GM23338 (cell line): ENCODE data around the gene TMEM222. TPM values are rescaled to one million over a fixed set of nuclear protein-coding genes. Genes with fewer than 3 reads are reported as not detected.

Experiments used
- ATAC-seq: fragments of 200-7000 bp; cut with Tn5 transposase; 3 replicates; pipeline ENCODE4 v1.9.1; 2020
- DNase-seq: peaks from one replicate; pipeline ENCODE4 v3.0.0-alpha.2; 2015; ENCODE audit warnings: low spot score
- H2AFZ ChIP-seq: fragments of 200-600 bp; sonication (generic); 2 replicates; pipeline ENCODE4 v1.8.0; 2016; ENCODE audit warnings: antibody characterized with exemption, mild to moderate bottlenecking, moderate library complexity
- H3F3A ChIP-seq: fragments of 200-600 bp; sonication (generic); replicated peaks from 2 replicates; pipeline ENCODE4 v1.8.0; 2017; ENCODE audit warnings: antibody characterized with exemption, mixed run types, low read depth
- H3K27ac ChIP-seq: fragments of 200-600 bp; sonication (generic); 2 replicates; pipeline ENCODE4 v1.6.1; 2016; ENCODE audit warnings: low read depth
- H3K27me3 ChIP-seq: fragments of 200-600 bp; sonication (generic); 2 replicates; pipeline ENCODE4 v1.8.0; 2016; ENCODE audit warnings: mild to moderate bottlenecking, mixed run types, moderate library complexity; ENCODE audit not compliant: insufficient read depth
- H3K36me3 ChIP-seq: fragments of 200-600 bp; sonication (generic); 2 replicates; pipeline ENCODE4 v1.8.0; 2016; ENCODE audit warnings: mild to moderate bottlenecking; ENCODE audit not compliant: insufficient read depth
- H3K4me1 ChIP-seq: fragments of 200-600 bp; sonication (generic); 2 replicates; pipeline ENCODE4 v1.8.0; 2016; ENCODE audit warnings: mild to moderate bottlenecking, moderate library complexity; ENCODE audit not compliant: insufficient read depth
- H3K4me2 ChIP-seq: fragments of 200-600 bp; sonication (generic); 2 replicates; pipeline ENCODE4 v1.7.1; 2017; ENCODE audit warnings: mixed run types
- H3K4me3 ChIP-seq: fragments of 200-600 bp; sonication (generic); 2 replicates; pipeline ENCODE4 v1.6.1; 2016; ENCODE audit warnings: mixed run types
- H3K79me2 ChIP-seq: fragments of 200-600 bp; sonication (generic); replicated peaks from 2 replicates; pipeline ENCODE4 v1.8.0; 2017; ENCODE audit warnings: mild to moderate bottlenecking; ENCODE audit not compliant: insufficient read depth
- H3K9me2 ChIP-seq: fragments of 200-600 bp; sonication (generic); 2 replicates; pipeline ENCODE4 v1.8.0; 2017; ENCODE audit not compliant: insufficient read depth
- H4K20me1 ChIP-seq: fragments of 200-600 bp; sonication (generic); replicated peaks from 2 replicates; pipeline ENCODE4 v1.8.0; 2017; ENCODE audit warnings: mild to moderate bottlenecking; ENCODE audit not compliant: insufficient read depth
- H3K27ac Mint-ChIP-seq: 2 replicates; pipeline ENCODE4 v1.8.0; 2020; ENCODE audit warnings: inconsistent platforms, mild to moderate bottlenecking, moderate library complexity, mixed read lengths
- H3K27me3 Mint-ChIP-seq: 3 replicates; pipeline ENCODE4 v1.8.0; 2022; ENCODE audit warnings: low read depth, mild to moderate bottlenecking, moderate library complexity, mixed read lengths, inconsistent platforms; ENCODE audit not compliant: insufficient read depth, poor library complexity
- H3K36me3 Mint-ChIP-seq: 3 replicates; pipeline ENCODE4 v1.8.0; 2021; ENCODE audit warnings: low read depth, mild to moderate bottlenecking, inconsistent platforms, moderate library complexity, mixed read lengths
- H3K4me1 Mint-ChIP-seq: 3 replicates; pipeline ENCODE4 v1.8.0; 2020; ENCODE audit warnings: mild to moderate bottlenecking, inconsistent platforms, mixed read lengths
- H3K4me3 Mint-ChIP-seq: 3 replicates; pipeline ENCODE4 v1.8.0; 2021; ENCODE audit warnings: moderate library complexity, mild to moderate bottlenecking, inconsistent platforms, mixed read lengths
- H3K9me3 Mint-ChIP-seq: 3 replicates; pipeline ENCODE4 v1.8.0; 2020; ENCODE audit warnings: moderate library complexity, mild to moderate bottlenecking, inconsistent platforms, mixed read lengths
- CREB1 ChIP-seq: fragments of 250-450 bp; sonication (Bioruptor Pico); IDR thresholded peaks from 2 replicates; pipeline ENCODE4 v1.5.0; 2020; ENCODE audit warnings: low read depth, mild to moderate bottlenecking, moderate library complexity
- CTCF ChIP-seq, 2 experiments: fragments of 200-600 bp in 1 of 2; sonication (generic) in 1 of 2; conservative IDR thresholded peaks; 2 replicates each; pipeline versions ENCODE4 v1.5.1 to v1.6.1; 2016 to 2017; ENCODE audit warnings: antibody characterized with exemption in 2 of 2, low read depth in 2 of 2, mild to moderate bottlenecking in 2 of 2, moderate library complexity in 1 of 2
- ETS1 ChIP-seq: IDR thresholded peaks from 2 replicates; pipeline ENCODE4 v1.6.1; 2016; ENCODE audit warnings: antibody characterized with exemption
- EZH2 ChIP-seq: fragments of 200-600 bp; sonication (generic); IDR thresholded peaks from one replicate; pipeline ENCODE4 v1.8.0; 2017; ENCODE audit warnings: antibody characterized with exemption, mild to moderate bottlenecking, low read depth; ENCODE audit not compliant: unreplicated experiment
- EZH2phosphoT487 ChIP-seq: fragments of 200-600 bp; sonication (generic); IDR thresholded peaks from one replicate; pipeline ENCODE4 v1.8.1; 2018; ENCODE audit warnings: antibody characterized with exemption; ENCODE audit not compliant: unreplicated experiment
- JUNB ChIP-seq: IDR thresholded peaks from one replicate; pipeline ENCODE4 v1.6.1; 2016; ENCODE audit warnings: antibody characterized with exemption; ENCODE audit not compliant: unreplicated experiment
- NANOG ChIP-seq: IDR thresholded peaks from 2 replicates; pipeline ENCODE4 v1.6.1; 2016; ENCODE audit warnings: antibody characterized with exemption, borderline replicate concordance
- POLR2AphosphoS5 ChIP-seq: IDR thresholded peaks from 2 replicates; pipeline ENCODE4 v1.6.1; 2016; ENCODE audit warnings: antibody characterized with exemption, low read depth
- STAT1 ChIP-seq: IDR thresholded peaks from one replicate; pipeline ENCODE4 v1.6.1; 2016; ENCODE audit warnings: antibody characterized with exemption; ENCODE audit not compliant: unreplicated experiment
- ZNF114 ChIP-seq: fragments of 250-450 bp; sonication (Bioruptor Pico); IDR thresholded peaks from 2 replicates; pipeline ENCODE4 v1.5.0; 2020; ENCODE audit warnings: mild to moderate bottlenecking, moderate library complexity
- ZNF331 ChIP-seq: fragments of 250-450 bp; sonication (Bioruptor Pico); IDR thresholded peaks from 2 replicates; pipeline ENCODE4 v1.5.0; 2020; ENCODE audit warnings: low read depth, mild to moderate bottlenecking, moderate library complexity
- ZNF462 ChIP-seq: fragments of 250-450 bp; sonication (Bioruptor Pico); IDR thresholded peaks from 2 replicates; pipeline ENCODE4 v1.5.0; 2020; ENCODE audit warnings: mild to moderate bottlenecking, moderate library complexity
- polyA plus RNA-seq: library from polyadenylated mRNA; unstranded; fragments of >200 nt; fragmentation: Nextera tagmentation; extraction: Ambion mirVana; gene quantifications from 2 replicates; pipeline ENCODE4 v1.2.1, GENCODE V29; 2016
- total RNA-seq: library from RNA; depleted of rRNA; stranded (reverse); fragments of >200 nt; shearing (Covaris generic); gene quantifications from 2 replicates; pipeline ENCODE4 v1.2.3, GENCODE V29; 2014
- TF ChIP-seq, protein P1 (sequence below): IDR thresholded peaks from one replicate; pipeline ENCODE4 v1.6.1; 2018; ENCODE audit warnings: antibody characterized with exemption; ENCODE audit not compliant: unreplicated experiment

Gene TMEM222
- total and polyA plus RNA-seq, 2 experiments from 2014 or later = 17.8 to 22.6 TPM

DNA sequence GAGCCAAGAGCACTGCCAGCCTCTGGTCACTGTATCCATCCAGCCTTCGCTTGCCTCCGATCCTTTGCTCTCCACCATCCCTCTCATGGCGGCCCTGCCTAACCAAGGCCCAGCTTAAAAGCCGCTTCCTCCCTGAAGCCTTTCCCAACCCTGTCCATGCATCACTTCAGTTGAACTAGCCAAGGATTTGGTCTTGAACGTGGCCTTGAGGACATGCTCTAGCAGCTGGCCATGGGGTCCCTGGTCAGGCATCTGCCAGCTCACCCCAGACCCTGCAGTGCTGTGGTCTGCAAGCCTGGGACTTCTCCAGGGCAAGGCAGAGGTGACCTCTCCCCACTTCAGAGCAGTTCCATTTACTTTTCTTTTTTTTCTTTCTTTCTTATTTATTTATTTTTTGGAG lies 14.8 kb downstream of the TMEM222 start:
- no peaks in the 10 kb centered on the region for H3K9me2 ChIP-seq
- no peak overlapping the region for H3K4me3 Mint-ChIP-seq
- peaks cover 5% of the 10 kb centered on the region; the same call in 1 of the 2 replicates for H3F3A ChIP-seq
- no peak overlapping the region for H3K27ac ChIP-seq
- H3K4me1 ChIP-seq = peaks cover 2% of the 10 kb centered on the region; the same call in 1 of the 2 replicates
- peaks cover 33% of the 10 kb centered on the region for H3K36me3 Mint-ChIP-seq
- ATAC-seq = no peak
- H3K4me1 Mint-ChIP-seq = peaks cover 16% of the 10 kb centered on the region
- H3K79me2 ChIP-seq = no peaks in the 10 kb centered on the region
- H3K27me3 Mint-ChIP-seq = peaks cover 17% of the 10 kb centered on the region
- H3K4me2 ChIP-seq = no peak overlapping the region
- peaks cover 4% of the 10 kb centered on the region; the same call in 1 of the 2 replicates for H3K36me3 ChIP-seq
- H4K20me1 ChIP-seq = no peaks in the 10 kb centered on the region; the same call in 1 of the 2 replicates
- TF ChIP-seq STAT1 (no peak), ZNF331 (CRISPR knock-in tag) (no peak), JUNB (no peak), POLR2AphosphoS5 (no peak), EZH2 (no peak), ZNF462 (CRISPR knock-in tag) (no peak), NANOG (no peak), ETS1 (no peak), EZH2phosphoT487 (no peak), ZNF114 (CRISPR knock-in tag) (no peak), CTCF (conservative IDR thresholded peaks at IDR 0.05; ENCODE audit: low read depth in 2 of 2) (no peak), CREB1 (CRISPR knock-in tag) (no peak)
- TF ChIP-seq, protein P1, sequence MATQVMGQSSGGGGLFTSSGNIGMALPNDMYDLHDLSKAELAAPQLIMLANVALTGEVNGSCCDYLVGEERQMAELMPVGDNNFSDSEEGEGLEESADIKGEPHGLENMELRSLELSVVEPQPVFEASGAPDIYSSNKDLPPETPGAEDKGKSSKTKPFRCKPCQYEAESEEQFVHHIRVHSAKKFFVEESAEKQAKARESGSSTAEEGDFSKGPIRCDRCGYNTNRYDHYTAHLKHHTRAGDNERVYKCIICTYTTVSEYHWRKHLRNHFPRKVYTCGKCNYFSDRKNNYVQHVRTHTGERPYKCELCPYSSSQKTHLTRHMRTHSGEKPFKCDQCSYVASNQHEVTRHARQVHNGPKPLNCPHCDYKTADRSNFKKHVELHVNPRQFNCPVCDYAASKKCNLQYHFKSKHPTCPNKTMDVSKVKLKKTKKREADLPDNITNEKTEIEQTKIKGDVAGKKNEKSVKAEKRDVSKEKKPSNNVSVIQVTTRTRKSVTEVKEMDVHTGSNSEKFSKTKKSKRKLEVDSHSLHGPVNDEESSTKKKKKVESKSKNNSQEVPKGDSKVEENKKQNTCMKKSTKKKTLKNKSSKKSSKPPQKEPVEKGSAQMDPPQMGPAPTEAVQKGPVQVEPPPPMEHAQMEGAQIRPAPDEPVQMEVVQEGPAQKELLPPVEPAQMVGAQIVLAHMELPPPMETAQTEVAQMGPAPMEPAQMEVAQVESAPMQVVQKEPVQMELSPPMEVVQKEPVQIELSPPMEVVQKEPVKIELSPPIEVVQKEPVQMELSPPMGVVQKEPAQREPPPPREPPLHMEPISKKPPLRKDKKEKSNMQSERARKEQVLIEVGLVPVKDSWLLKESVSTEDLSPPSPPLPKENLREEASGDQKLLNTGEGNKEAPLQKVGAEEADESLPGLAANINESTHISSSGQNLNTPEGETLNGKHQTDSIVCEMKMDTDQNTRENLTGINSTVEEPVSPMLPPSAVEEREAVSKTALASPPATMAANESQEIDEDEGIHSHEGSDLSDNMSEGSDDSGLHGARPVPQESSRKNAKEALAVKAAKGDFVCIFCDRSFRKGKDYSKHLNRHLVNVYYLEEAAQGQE = no peak
- no peak overlapping the region for H3K27ac Mint-ChIP-seq
- H2AFZ ChIP-seq = no peak overlapping the region
- H3K27me3 ChIP-seq = no peaks in the 10 kb centered on the region
- no peak for DNase-seq
- no peaks in the 10 kb centered on the region for H3K9me3 Mint-ChIP-seq
- no peak overlapping the region for H3K4me3 ChIP-seq
